Activated CD4-positive, alpha-beta T cell treated with anti-CD3 and anti-CD28 coated beads, Interleukin-2, amount 50 U/mL, for 1 hour (primary cell): ENCODE data around the gene WWOX.
A peak's percentile ranks its signal among the peaks of the same experiment; 100 is the strongest.

Source experiments
- DNase-seq: peaks from one replicate; pipeline ENCODE4 v3.0.0-alpha.2; 2020

Gene WWOX

GRCh38 chr16:78894886-78895285 is 795.4 kb downstream of the WWOX start:
- DNase-seq: peak; percentile 9

GRCh38 chr16:78895681-78896080 is 796.2 kb downstream of the WWOX start:
- no peak for DNase-seq

- no peak for DNase-seq
Measured at GRCh38 chr16:78896280-78896679, 796.8 kb downstream of the WWOX start.

GRCh38 chr16:78897299-78897698 is 797.8 kb downstream of the WWOX start:
- no peak for DNase-seq

- DNase-seq: no peak
Measured at GRCh38 chr16:78900044-78900811, 800.8 kb downstream of the WWOX start.

GRCh38 chr16:78900966-78901365 is 801.5 kb downstream of the WWOX start:
- no peak for DNase-seq

GRCh38 chr16:78902321-78902720 is 802.9 kb downstream of the WWOX start:
- no peak for DNase-seq

GRCh38 chr16:78903237-78903636 is 803.8 kb downstream of the WWOX start:
- no peak for DNase-seq

GRCh38 chr16:78903843-78904242 is 804.4 kb downstream of the WWOX start:
- no peak for DNase-seq

- DNase-seq: no peak
Measured at GRCh38 chr16:78906135-78906534, 806.7 kb downstream of the WWOX start.

GRCh38 chr16:78909226-78909625 is 809.8 kb downstream of the WWOX start:
- no peak for DNase-seq

- DNase-seq: no peak
Measured at GRCh38 chr16:78915811-78916345, 816.4 kb downstream of the WWOX start.

GRCh38 chr16:78916928-78917545 is 817.6 kb downstream of the WWOX start:
- no peak for DNase-seq

GRCh38 chr16:78918805-78919305 is 819.4 kb downstream of the WWOX start:
- no peak for DNase-seq

GRCh38 chr16:78919852-78920251 is 820.4 kb downstream of the WWOX start:
- no peak for DNase-seq

GRCh38 chr16:78920621-78921020 is 821.2 kb downstream of the WWOX start:
- DNase-seq: no peak

- DNase-seq: peak; percentile 14
Measured at GRCh38 chr16:78925083-78925767, 825.8 kb downstream of the WWOX start.

GRCh38 chr16:78926723-78927210 is 827.3 kb downstream of the WWOX start:
- DNase-seq: no peak

- DNase-seq: no peak
Measured at GRCh38 chr16:78927766-78928165, 828.3 kb downstream of the WWOX start.

GRCh38 chr16:78929841-78930240 is 830.4 kb downstream of the WWOX start:
- no peak for DNase-seq

GRCh38 chr16:78930561-78930960 is 831.1 kb downstream of the WWOX start:
- no peak for DNase-seq

GRCh38 chr16:78931267-78931666 is 831.8 kb downstream of the WWOX start:
- no peak for DNase-seq

GRCh38 chr16:78931678-78932077 is 832.2 kb downstream of the WWOX start:
- DNase-seq: no peak
